HCT116 (cell line): ENCODE measurements around the gene SFR1.

Experiments used
- EZH2 ChIP-seq: fragments of 200-600 bp; sonication (generic); IDR thresholded peaks from 2 replicates; pipeline ENCODE4 v1.6.1; 2017; ENCODE audit warnings: antibody characterized with exemption, mixed run types
- JUND ChIP-seq: IDR thresholded peaks from 2 replicates; pipeline ENCODE4 v1.6.1; 2012
- POLR2A ChIP-seq: IDR thresholded peaks from 2 replicates; pipeline ENCODE4 v1.7.0; 2011; ENCODE audit warnings: borderline replicate concordance; ENCODE audit not compliant: insufficient read depth, insufficient read length; ENCODE audit errors: extremely low read depth
- POLR2AphosphoS5 ChIP-seq: IDR thresholded peaks from 2 replicates; pipeline ENCODE4 v1.6.1; 2011; ENCODE audit warnings: mild to moderate bottlenecking, low read depth, low read length, moderate library complexity
- ZNF274 ChIP-seq: fragments of 200-500 bp; sonication (Bioruptor generic); IDR thresholded peaks from 2 replicates; pipeline ENCODE4 v1.6.1; 2014; ENCODE audit warnings: mild to moderate bottlenecking, low read depth, low read length, inconsistent platforms
- TF ChIP-seq, protein P1 (sequence below), 3 experiments: fragments of 200-600 bp in 1 of 3; sonication (generic) in 1 of 3; IDR thresholded peaks in 2 of 3; conservative IDR thresholded peaks in 1 of 3; 2 replicates each; pipeline ENCODE4 v1.5.1; 2012 to 2017; ENCODE audit warnings: low read depth in 2 of 3, low read length in 2 of 3, antibody characterized with exemption in 1 of 3, borderline replicate concordance in 1 of 3, control low read depth in 1 of 3, mild to moderate bottlenecking in 1 of 3, mixed read lengths in 1 of 3, mixed run types in 1 of 3, moderate library complexity in 1 of 3; ENCODE audit not compliant: insufficient read depth in 1 of 3
- TF ChIP-seq, protein P2 (sequence below): IDR thresholded peaks from 2 replicates; pipeline ENCODE4 v1.6.1; 2012

DNA sequence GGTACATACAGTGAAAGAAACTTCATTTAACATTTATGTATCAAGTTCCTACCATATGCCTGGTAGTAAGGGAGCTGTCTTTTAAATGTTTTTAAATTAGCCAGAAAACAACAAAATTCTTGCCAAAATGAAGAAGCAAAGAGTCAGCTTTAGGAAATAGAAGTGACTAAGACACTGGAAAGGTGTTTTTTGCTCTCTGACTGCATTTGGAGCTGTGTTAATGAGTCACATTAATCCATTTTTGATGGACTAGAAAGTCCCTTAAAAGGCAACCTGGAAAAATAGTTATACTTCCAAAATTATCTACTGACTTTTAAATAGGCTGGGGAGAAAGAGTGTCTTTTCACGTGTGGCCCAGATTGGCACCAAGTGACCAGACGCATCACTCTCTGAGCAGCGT, 32.4 kb upstream of the SFR1 start:
- TF ChIP-seq POLR2AphosphoS5 (no peak), POLR2A (no peak), EZH2 (no peak), JUND (no peak), ZNF274 (no peak)
- TF ChIP-seq, protein P1, sequence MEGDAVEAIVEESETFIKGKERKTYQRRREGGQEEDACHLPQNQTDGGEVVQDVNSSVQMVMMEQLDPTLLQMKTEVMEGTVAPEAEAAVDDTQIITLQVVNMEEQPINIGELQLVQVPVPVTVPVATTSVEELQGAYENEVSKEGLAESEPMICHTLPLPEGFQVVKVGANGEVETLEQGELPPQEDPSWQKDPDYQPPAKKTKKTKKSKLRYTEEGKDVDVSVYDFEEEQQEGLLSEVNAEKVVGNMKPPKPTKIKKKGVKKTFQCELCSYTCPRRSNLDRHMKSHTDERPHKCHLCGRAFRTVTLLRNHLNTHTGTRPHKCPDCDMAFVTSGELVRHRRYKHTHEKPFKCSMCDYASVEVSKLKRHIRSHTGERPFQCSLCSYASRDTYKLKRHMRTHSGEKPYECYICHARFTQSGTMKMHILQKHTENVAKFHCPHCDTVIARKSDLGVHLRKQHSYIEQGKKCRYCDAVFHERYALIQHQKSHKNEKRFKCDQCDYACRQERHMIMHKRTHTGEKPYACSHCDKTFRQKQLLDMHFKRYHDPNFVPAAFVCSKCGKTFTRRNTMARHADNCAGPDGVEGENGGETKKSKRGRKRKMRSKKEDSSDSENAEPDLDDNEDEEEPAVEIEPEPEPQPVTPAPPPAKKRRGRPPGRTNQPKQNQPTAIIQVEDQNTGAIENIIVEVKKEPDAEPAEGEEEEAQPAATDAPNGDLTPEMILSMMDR (IDR thresholded peaks at IDR 0.05 in 2 of 3, conservative IDR thresholded peaks at IDR 0.05 in 1 of 3; ENCODE audit: borderline replicate concordance in 1 of 3, insufficient read depth in 1 of 3, low read depth in 2 of 3, low read length in 2 of 3) = no peak
- TF ChIP-seq, protein P2, sequence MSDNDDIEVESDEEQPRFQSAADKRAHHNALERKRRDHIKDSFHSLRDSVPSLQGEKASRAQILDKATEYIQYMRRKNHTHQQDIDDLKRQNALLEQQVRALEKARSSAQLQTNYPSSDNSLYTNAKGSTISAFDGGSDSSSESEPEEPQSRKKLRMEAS = no peak
